GM18907 (cell line): ENCODE results near the gene PLXND1.

Source experiments
- ATAC-seq: cut with Tn5 transposase; IDR thresholded peaks from one replicate; pipeline ENCODE4 v1.9.1; 2021; ENCODE audit warnings: mild to moderate bottlenecking, moderate library complexity; ENCODE audit not compliant: unreplicated experiment

PLXND1 gene

DNA sequence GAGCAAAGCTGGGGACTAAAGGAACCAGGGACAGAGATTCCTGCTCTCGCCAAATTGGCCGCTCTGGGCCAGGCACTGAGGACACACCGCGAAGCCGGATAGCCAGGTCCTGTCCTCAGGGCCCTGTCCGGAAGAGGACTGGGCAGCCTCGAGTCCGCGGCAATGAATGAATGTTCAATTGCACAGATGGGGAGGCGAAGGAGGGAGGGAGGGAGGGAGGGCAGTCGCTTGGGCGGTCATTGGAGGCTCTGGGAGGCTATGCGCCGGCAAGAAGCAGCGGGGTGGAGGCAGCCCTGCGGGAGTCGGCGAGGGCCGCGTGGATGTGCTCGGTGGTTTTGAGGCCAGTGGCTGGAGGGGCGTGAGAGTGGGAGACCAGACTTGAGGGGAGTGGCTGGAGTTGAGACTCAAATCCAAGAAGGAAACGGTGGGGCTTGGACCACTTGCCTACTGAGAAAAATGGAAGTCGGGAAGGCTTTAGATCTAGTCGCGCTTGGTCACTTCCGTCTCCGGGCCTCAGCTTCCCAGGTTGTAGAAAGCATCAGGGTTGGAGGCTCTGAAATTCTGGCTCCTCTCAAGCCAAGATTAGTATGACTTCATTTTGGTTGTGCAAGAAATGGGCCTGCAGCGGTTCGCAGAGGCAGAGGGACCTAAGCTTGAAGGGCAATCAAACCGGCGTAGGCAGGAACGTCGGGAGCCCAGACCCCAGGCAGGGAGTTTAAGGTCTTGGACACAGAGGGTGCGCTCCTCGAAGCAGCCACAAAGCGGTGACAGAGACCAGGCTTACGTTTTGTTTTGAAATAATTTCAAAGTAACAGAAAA lies 21.1 kb upstream of the PLXND1 start:
- ATAC-seq: peak; percentile 53

- peak; percentile 90 for ATAC-seq
These were observed 20.4 kb upstream of the PLXND1 start for GRCh38 chr3:129626744-129627349.

GRCh38 chr3:129625072-129625874 lies 18.8 kb upstream of the PLXND1 start:
- ATAC-seq: no peak

GRCh38 chr3:129624347-129625071 lies 18.0 kb upstream of the PLXND1 start:
- no peak for ATAC-seq

- ATAC-seq: no peak
These were observed 17.1 kb upstream of the PLXND1 start for GRCh38 chr3:129623447-129624118.

- no peak for ATAC-seq
These were observed 16.5 kb upstream of the PLXND1 start for GRCh38 chr3:129622933-129623332.

DNA sequence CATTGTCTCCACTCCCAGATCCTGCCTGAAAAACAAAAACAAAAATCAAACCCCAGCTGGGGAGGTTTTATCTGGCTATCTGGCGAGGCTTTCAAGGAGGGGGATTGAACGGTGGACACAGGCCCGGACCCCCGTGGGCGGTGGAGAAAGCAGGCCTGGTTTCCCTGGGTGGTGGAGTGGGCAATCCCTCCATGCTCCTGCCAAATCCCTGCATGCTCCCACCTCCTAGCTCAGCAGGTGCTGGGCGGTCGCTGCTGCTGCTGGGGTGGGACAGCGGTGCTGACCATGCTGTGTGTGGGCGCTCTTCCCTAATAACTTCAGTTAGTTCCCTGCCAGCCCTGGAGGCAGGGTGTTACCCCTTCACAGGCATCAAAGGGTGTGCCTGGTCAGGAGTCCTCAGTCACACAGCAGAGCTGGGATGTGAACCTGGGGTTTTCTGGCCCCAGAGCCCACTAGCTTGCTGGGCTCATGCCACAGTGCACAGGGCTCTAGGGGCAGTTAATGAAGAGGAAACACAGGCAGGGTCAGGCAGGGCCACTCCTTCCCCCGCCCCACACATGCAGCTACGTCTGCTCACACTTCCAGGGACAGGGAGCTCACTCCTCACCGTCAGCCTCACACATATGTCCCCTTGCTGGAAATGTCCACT lies 15.9 kb upstream of the PLXND1 start:
- ATAC-seq: no peak

GRCh38 chr3:129621626-129622225 lies 15.2 kb upstream of the PLXND1 start:
- no peak for ATAC-seq

GRCh38 chr3:129620828-129621559 lies 14.5 kb upstream of the PLXND1 start:
- no peak for ATAC-seq

- ATAC-seq: no peak
These were observed 13.3 kb upstream of the PLXND1 start for GRCh38 chr3:129619726-129620162.

DNA sequence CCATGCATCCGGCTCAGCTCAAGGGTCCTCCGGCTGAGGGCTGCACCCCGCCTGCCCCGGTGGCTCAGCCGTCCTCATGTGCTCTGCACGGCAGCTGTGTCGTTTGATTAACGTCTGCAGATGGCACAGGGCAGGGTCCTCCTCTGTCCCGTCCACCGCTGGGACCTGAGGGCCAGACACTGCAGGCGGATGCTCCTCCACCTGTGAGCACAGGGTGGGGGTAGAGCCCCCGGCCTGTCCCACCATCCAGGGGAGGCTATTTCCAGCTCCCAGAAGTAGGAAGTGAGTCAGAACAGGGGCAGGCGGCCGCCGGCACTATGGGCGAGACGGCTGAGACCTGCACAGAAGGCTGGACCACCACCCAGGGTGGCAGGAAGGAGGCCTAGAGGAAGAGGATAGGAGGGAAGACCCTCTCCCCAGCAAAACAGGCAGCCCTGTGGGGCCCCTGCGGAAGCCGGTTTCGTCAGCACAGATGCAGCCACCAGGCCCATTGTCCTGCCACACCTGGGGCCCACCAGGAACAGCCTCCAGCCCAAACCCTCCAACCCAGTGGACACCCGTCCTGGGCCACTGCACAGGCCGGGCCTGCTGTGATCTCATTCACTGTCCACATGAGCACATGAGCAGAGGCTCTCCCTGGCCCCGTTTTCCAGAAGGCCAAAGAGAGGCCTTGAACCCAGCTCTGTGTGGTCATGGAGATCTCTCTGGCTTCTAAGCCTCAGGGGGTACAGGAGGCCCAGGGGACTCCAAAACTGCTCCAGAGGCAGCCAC lies 12.6 kb upstream of the PLXND1 start:
- no peak for ATAC-seq

GRCh38 chr3:129618186-129618820 lies 11.8 kb upstream of the PLXND1 start:
- no peak for ATAC-seq

DNA sequence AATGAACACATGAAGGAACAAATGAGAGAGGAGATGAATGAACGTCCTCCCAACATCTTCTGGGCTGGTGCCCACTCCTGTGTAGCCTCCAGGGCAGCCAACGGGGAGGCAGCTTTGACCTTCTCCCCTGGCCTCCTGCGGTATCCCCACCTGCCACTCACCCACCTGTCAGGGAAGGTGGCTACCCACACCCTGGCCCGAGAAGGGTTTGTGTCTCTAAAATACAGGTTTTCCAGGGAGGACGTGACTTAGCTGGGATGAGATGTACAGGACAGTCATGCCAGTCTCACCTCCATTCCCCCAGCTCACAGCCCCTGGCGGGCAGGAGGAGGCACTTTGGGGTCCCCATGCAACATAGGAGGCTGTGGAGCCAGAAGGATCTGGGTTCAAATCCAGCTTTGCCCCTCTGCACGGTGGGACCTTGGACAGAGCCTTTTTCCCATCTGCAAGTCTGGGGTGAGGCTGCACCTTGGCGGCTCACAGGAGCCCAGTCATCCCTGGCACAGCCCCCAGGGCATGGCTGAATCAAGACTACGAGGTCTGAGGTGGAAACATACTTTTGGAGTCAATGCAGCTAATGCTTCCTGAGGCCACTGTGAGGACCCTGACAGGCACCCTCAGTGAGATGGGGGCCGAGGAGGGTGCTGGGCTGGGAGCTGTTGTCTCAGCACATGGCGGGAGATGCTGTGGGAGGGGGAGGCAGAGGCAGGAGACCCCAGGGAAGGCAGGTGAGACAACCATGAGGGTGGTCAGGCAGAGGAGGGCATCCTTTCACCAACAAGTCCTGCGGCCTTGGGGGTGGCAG lies 11.1 kb upstream of the PLXND1 start:
- ATAC-seq: no peak

DNA sequence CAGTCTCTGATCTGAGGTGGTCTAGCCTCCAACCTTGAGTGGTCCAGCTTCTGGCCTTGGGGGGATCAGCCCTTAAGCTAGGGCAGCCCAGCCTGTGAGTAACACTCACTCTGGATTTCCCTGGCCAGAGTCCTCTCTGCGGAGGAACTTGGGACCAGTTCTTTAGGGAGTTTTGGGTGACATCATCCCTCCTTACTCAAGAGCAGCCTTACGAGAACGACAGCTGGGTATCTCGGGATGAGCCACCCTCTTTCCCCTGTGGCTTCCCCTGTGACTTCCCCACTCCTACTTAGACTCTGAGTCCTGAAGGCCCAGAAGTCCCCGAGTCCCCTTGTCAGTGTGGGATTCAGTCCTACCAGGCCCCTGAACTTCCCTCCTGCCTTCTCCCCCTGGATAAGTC lies 10.2 kb upstream of the PLXND1 start:
- ATAC-seq: no peak

- no peak for ATAC-seq
These were observed 9.8 kb upstream of the PLXND1 start for GRCh38 chr3:129616291-129616690.

- ATAC-seq: no peak
These were observed 9.3 kb upstream of the PLXND1 start for GRCh38 chr3:129615751-129616281.
